ENCODE data around the gene INTS2. TPM values are rescaled to one million over a fixed set of nuclear protein-coding genes. Genes with fewer than 3 reads are reported as not detected.
"Not testable (repeated sequence)": the region's sequence is repeated elsewhere in the genome, so short reads cannot be mapped to it uniquely, and the experiment has no call there.

The INTS2 gene
- total RNA-seq, 2 donors from 2014 or later: 11.8 to 13.2 TPM

- DNase-seq (ENCODE audit: low spot score); intact Hi-C loops (cut with DNase I): not testable (repeated sequence)
Observed at GRCh38 chr17:61860397-61860796, 67.4 kb downstream of the INTS2 start.

- intact Hi-C loops (cut with DNase I): no loop called here
Observed at GRCh38 chr17:61856035-61856434, 71.7 kb downstream of the INTS2 start.

GRCh38 chr17:61852857-61853256, 74.9 kb downstream of the INTS2 start:
- intact Hi-C loops (cut with DNase I): no loop called here
- DNase-seq (ENCODE audit: low spot score): no peak

More at GRCh38 chr17:61856035-61856434, 71.7 kb downstream of the INTS2 start:
- no peak for DNase-seq (ENCODE audit: low spot score)

GRCh38 chr17:61849674-61850073, 78.1 kb downstream of the INTS2 start:
- no peak for DNase-seq (ENCODE audit: low spot score)
- intact Hi-C loops (cut with DNase I): no loop called here

- intact Hi-C loops (cut with DNase I): no loop called here
- no peak for DNase-seq (ENCODE audit: low spot score)
Observed at GRCh38 chr17:61848896-61849295, 78.9 kb downstream of the INTS2 start.

GRCh38 chr17:61848247-61848646, 79.5 kb downstream of the INTS2 start:
- intact Hi-C loops (cut with DNase I): no loop called here
- DNase-seq (ENCODE audit: low spot score): no peak

GRCh38 chr17:61847659-61848058, 80.1 kb downstream of the INTS2 start:
- intact Hi-C loops (cut with DNase I): no loop called here
- DNase-seq (ENCODE audit: low spot score): no peak

GRCh38 chr17:61846761-61847375, 80.9 kb downstream of the INTS2 start:
- intact Hi-C loops (cut with DNase I): no loop called here
- DNase-seq (ENCODE audit: low spot score): no peak

- DNase-seq (ENCODE audit: low spot score): no peak
- intact Hi-C loops (cut with DNase I): no loop called here
Observed at GRCh38 chr17:61846088-61846487, 81.7 kb downstream of the INTS2 start.

GRCh38 chr17:61843435-61843834, 84.3 kb downstream of the INTS2 start:
- intact Hi-C loops (cut with DNase I): no loop called here
- no peak for DNase-seq (ENCODE audit: low spot score)

GRCh38 chr17:61842899-61843298, 84.9 kb downstream of the INTS2 start:
- no peak for DNase-seq (ENCODE audit: low spot score)
- intact Hi-C loops (cut with DNase I): no loop called here

GRCh38 chr17:61839300-61839786, 88.4 kb downstream of the INTS2 start:
- intact Hi-C loops (cut with DNase I): no loop called here
- no peak for DNase-seq (ENCODE audit: low spot score)

GRCh38 chr17:61837175-61838051, 90.4 kb downstream of the INTS2 start:
- no peak for DNase-seq (ENCODE audit: low spot score)
- intact Hi-C loops (cut with DNase I): no loop called here

- DNase-seq (ENCODE audit: low spot score): no peak
- intact Hi-C loops (cut with DNase I): no loop called here
Observed at GRCh38 chr17:61836266-61837174, 91.3 kb downstream of the INTS2 start.

GRCh38 chr17:61835606-61836005, 92.2 kb downstream of the INTS2 start:
- intact Hi-C loops (cut with DNase I): no loop called here
- no peak for DNase-seq (ENCODE audit: low spot score)

- DNase-seq (ENCODE audit: low spot score): no peak
- intact Hi-C loops (cut with DNase I): no loop called here
Observed at GRCh38 chr17:61834610-61835009, 93.2 kb downstream of the INTS2 start.

GRCh38 chr17:61833536-61834193, 94.1 kb downstream of the INTS2 start:
- DNase-seq (ENCODE audit: low spot score): no peak
- intact Hi-C loops (cut with DNase I): no loop called here

- intact Hi-C loops (cut with DNase I): no loop called here
- no peak for DNase-seq (ENCODE audit: low spot score)
Observed at GRCh38 chr17:61832463-61832862, 95.3 kb downstream of the INTS2 start.

GRCh38 chr17:61831099-61831498, 96.7 kb downstream of the INTS2 start:
- intact Hi-C loops (cut with DNase I): no loop called here
- no peak for DNase-seq (ENCODE audit: low spot score)

Data from posterior vena cava (tissue), 2 donors.